Measurements from ENCODE around the gene SPIN4. TPM values are rescaled to one million over a fixed set of nuclear protein-coding genes. Genes with fewer than 3 reads are reported as not detected.
"Not testable (repeated sequence)": the region's sequence is repeated elsewhere in the genome, so short reads cannot be mapped to it uniquely, and the experiment has no call there.

SPIN4 gene
- total RNA-seq = 1.1 TPM
- long read RNA-seq = 0 reads

DNA sequence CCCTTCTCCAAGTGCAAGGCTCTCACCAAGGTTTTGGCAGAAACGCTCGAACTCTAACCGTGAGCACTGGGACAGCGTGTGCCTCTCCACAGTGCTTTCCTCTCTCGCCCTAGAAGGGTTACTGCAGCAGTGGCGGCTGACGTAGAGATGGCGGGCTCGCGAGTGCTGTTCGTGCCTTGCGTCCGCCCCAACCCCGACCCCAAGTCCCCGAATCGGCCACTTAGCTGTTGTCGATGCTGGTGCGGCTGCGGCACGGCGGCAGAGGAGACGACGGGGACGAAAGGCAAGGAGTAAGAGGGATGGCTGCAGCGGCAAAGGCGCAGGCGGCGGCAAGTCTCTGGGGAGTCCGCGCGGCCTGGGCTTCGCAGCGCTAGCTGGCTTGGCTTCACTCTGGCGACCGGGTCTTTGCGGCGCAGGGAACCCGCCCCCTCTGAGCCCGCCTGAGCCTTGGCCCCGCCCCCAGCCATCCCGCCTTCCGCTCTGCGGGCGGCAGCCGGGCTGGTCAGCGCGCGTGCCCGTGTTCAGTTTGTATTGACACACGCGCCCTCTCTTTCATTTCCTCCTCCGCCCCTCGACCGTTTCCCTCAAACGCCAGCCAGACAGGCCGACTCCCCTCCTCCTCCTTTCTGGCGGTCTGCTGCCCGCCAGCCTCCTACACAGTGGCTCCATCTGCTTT, at the start of gene SPIN4:
Gene SPIN4, minus strand, starts transcription at position 392 of the 676 bp plus-strand sequence. CDS start 513 bp downstream, outside the sequence.
- DNase-seq (ENCODE audit: missing footprints) = peak; percentile 92
- peak; percentile 99 for ATAC-seq
- intact Hi-C loops (cut with DNase I) = no loop called here

DNA sequence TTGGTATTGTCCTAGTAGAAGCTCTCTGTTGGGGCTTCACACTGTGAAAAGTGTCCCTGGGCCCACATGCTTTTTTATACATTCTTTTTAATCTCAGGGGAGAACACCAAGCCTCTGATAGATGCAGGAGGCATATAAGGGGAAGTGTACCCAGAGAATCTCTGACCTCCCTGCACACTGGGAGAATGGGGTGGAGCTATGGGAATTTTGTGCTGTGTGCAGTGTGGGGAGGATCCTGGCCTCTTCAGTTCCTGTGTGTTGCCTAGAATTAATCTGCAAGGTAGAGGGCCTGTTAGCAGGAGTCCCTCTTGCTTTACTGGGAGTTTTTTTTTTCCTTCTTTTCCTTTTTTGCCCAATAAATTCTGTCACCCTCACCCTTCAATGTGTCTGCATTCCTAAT, 49.2 kb upstream of the SPIN4 start:
- DNase-seq (ENCODE audit: missing footprints) (no peak), ATAC-seq (no peak)
- intact Hi-C loops (cut with DNase I) = no loop called here

DNA sequence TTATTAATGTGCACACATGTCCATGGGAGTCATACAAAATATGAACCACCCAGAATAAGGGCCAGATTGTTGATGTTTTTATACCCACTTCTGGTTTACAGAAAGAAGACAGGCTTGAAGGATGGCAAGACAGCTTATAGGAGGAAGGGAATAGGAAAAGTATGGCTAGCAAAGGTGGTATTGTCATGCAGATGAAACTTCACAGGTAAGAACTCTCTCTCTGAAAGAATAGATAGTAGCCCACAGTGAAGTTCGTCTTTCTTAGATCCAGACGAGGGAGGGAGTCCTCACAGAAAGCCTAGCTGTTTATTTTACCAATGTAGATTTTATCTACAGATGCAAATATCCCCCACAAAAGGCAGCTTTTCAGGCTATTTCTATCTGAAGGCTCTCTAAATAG, 43.7 kb upstream of the SPIN4 start:
- no peak for DNase-seq (ENCODE audit: missing footprints)
- ATAC-seq = no peak
- intact Hi-C loops (cut with DNase I) = no loop called here

DNA sequence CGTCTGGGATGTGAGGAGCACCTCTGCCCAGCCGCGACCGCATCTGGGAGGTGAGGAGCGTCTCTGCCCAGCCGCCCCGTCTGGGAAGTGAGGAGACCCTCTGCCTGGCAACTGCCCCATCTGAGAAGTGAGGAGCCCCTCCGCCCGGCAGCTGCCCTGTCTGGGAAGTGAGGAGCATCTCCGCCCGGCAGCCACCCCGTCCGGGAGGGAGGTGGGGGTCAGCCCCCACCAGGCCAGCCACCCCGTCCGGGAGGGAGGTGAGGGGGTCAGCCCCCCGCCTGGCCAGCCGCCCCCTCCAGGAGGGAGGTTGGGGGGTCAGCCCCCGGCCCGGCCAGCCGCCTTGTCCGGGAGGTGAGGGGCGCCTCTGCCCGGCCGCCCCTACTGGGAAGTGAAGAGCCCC, 42.0 kb upstream of the SPIN4 start:
- DNase-seq (ENCODE audit: missing footprints); intact Hi-C loops (cut with DNase I); ATAC-seq: not testable (repeated sequence)

DNA sequence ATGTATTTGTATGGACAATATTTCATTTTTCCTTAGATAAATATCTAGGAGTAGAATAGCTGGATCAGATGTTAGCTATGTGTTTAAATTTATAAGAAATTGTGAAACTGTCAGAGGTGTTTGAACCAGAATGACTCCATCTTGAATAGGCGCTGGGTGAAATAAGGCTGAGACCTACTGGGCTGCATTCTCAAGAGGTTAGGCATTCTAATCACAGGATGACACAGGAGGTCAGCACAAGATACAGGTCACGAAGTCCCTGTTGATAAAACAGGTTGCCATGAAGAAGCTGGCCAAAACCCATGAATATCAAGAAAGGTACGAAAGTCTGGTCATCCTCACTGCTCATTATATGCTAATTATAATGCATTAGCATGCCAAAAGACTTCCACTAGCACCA, 36.3 kb upstream of the SPIN4 start:
- ATAC-seq = no peak
- DNase-seq (ENCODE audit: missing footprints) = no peak
- intact Hi-C loops (cut with DNase I) = no loop called here

DNA sequence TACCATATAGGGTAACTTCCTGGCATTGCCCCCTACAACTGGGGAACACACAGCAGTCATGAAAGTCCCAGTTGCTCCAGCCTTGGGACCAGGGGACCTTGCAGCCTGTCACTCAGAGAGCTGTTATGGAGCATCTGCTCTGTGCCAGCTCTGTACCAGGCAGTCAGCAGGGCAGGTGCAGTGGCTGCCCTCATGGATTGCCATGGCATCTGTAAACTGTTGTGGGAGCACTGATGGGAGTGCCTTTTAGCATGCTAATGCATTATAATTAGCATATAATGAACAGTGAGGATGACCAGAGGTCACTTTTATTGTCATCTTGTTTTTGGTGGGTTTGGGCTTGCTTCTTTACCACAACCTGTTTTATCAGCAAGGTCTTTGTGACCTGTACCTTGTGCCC, 33.1 kb upstream of the SPIN4 start:
- intact Hi-C loops (cut with DNase I); ATAC-seq; DNase-seq (ENCODE audit: missing footprints): not testable (repeated sequence)

DNA sequence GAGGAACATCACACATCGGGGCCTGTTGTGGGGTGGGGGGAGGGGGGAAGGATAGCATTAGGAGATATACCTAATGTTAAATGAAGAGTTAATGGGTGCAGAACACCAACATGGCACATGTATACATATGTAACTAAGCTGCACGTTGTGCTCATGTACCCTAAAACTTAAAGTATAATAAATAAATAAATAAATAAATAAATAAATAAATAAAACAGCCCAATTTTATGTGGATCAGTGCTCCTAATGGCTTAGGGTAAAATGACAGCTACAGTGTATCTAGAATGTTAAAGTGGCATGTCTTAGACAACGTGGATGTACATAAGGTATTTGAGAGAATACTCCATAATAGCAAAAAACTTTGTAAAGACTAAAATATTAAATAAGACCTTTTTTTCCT, 21.9 kb upstream of the SPIN4 start:
- intact Hi-C loops (cut with DNase I); ATAC-seq: not testable (repeated sequence)

DNA sequence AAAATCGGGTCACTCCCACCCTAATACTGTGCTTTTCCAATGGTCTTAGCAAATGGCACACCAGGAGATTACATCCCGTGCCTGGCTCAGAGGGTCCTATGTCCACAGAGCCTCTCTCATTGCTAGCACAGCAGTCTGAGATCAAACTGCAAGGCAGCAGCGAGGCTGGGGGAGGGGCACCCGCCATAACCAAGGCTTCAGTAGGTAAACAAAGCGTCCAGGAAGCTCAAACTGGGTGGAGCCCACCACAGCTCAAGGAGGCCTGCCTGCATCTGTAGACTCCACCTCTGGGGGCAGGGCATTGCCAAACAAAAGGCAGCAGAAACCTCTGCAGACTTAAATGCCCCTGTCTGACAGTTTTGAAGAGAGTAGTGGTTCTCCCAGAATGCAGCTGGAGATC, 16.6 kb upstream of the SPIN4 start:
- DNase-seq (ENCODE audit: missing footprints); ATAC-seq; intact Hi-C loops (cut with DNase I): not testable (repeated sequence)

More for the DNA sequence above, 21.9 kb upstream of the SPIN4 start:
- DNase-seq (ENCODE audit: missing footprints) = not testable (repeated sequence)

DNA sequence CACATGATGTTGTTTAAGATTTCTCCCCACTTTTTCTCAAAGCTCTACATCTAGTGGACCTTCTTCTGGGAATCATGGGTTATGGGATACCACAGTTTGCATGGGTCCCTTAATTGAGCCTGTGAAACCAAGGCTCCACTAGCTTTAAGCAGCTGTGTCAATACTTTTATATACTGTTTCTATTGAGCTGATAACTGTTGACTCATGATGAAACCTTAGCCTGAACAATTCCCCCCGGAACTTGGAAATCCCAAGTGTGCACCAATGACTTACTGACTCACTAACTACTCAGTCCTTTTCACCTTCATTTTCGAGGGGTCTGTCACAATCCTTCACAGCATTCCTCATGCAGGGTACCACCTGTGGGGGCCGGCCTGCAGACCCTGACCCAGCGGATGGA, 12.7 kb upstream of the SPIN4 start:
- intact Hi-C loops (cut with DNase I) = no loop called here
- DNase-seq (ENCODE audit: missing footprints) (no peak), ATAC-seq (no peak)

DNA sequence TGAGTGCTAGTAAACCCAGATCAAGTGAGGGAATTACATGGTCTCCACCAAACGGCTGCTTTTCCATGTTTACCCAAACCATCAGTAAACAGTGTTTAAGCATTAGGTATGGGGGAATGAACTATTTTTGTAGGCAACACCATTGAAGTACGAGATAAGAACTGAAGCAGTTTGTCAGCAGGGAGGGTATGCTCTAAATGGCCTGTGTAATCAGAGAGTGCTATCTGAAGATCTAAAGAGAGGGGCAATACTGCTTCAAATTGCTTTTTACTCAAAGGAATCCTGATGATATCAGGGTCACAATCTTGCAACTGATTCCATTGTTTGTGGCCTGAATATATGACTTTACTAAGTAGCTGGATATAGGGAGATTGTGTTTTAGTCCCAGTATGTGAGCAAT, 10.4 kb upstream of the SPIN4 start:
- DNase-seq (ENCODE audit: missing footprints) (no peak), ATAC-seq (no peak)
- intact Hi-C loops (cut with DNase I) = no loop called here

DNA sequence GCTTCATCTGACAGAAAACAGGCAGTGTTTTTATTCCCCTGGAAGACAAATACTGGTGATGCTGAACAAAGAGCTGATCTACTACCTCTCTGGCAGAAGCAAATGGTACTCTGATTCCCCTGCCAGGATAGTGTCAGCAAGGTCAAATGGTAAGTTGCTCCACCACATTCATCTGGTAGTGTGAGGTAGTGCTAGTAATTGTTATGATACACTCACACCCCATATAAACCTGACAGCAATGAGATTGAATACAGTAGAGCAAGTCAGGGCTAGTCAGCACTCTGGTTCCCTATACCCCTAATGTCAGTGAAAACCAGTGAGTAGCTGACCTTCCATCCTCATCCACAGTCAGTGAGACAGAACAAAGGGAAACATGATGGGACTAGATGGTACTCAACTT, 3.4 kb upstream of the SPIN4 start:
- intact Hi-C loops (cut with DNase I) = no loop called here
- ATAC-seq (no peak), DNase-seq (ENCODE audit: missing footprints) (no peak)

DNA sequence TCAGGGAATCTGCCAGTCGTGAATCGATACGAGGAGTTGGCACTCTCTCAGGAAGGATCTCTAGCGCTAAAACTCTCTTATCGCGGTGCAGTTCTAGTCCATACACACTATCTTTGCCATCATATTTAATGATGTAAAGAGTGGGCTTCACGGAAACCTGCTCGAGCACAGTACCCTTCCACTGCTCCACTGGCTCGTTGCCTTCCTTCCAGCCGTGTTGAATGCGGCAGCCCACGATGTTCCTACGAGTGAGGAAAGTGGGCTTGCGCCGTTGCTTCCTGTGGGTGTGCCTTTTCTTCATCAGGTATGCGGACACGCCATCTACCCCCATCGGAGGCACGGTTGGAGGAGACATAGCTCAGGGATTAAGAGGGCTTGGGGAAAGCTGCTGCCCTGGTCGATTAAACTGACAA, 661 bp downstream of the SPIN4 start:
- peak; percentile 35 for ATAC-seq
- DNase-seq (ENCODE audit: missing footprints) = no peak
- intact Hi-C loops (cut with DNase I) = no loop called here

DNA sequence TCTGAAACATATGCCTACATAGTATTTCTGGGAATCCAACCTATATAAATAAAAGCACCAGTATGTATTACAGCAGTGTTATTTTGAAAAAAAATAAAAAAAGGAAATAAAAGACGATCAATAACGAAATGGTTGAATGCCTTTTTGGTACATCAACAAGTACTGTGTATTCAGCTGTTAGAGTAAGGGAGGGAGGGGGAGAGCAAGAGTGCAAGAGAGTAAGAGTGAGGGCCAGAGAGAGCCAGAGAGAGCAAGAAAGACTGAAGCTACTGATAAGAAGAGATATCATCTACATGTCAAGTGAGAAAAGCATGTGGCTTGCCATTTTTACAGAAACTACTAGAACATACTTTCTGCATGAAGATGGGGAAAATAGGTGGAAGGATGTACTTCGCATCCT, 1.8 kb downstream of the SPIN4 start:
- intact Hi-C loops (cut with DNase I) = no loop called here
- ATAC-seq (no peak), DNase-seq (ENCODE audit: missing footprints) (no peak)

DNA sequence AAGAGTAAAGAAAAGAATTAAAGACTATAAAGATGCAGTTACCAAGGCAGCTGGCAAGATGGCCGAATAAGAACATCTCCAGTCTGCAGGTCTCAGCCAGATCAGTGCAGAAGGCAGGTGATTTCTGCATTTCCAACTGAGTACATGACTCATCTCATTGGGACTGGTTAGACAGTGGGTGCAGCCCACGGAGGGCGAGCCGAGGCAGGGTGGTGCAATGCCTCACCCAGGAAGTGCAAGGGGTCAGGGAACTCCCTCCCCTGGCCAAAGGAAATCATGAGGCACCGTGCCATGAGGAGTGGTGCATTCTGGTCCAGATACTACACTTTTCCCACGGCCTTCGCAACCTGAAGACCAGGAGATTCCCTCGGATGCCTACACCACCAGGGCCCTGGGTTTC, 20.5 kb downstream of the SPIN4 start:
- intact Hi-C loops (cut with DNase I) = no loop called here
- ATAC-seq (no peak), DNase-seq (ENCODE audit: missing footprints) (no peak)

DNA sequence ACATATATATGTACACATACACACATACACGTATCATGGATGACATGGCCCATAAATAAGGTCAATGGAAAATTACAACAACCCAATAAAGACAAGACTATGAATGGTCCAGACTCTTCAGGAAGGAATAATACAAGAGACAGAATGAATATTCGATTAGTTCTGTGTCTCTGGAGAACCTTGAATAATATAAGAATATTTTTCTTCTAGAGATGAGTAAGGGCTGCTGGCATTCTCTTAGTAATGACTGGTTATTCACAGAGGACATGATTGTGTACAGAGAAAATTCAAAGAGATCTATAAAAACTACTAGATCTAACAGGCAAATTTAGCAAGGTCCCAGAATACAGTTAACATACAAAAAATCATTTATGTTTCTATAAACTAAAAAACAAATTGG, 23.3 kb downstream of the SPIN4 start:
- DNase-seq (ENCODE audit: missing footprints) (no peak), ATAC-seq (no peak)
- intact Hi-C loops (cut with DNase I) = no loop called here

DNA sequence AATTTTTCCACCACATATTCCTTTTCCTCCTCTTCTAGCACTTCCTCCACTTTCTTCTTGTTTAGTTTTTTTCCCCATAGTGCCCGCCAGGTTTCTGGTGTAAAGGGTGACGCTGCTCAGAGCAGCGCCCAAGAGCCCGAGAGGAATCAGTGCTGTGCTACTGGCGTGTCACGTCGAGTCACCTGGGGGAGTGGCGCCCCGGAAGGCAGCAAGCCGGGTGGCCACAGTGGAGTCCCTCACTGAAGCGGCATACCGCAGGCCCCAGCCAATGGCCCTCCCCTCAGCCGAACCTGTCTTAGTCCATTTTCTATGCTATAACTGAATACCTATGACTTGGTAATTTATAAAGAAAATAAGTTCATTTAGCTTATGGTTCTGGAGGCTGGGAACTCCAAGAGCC, 51.5 kb downstream of the SPIN4 start:
- ATAC-seq (no peak), DNase-seq (ENCODE audit: missing footprints) (no peak)
- intact Hi-C loops (cut with DNase I) = no loop called here

All from Right ventricle myocardium inferior (tissue), 1 donor.